ENCODE measurements around the gene KIF3C.
A peak's percentile ranks its signal among the peaks of the same experiment; 100 is the strongest.

KIF3C gene

DNA sequence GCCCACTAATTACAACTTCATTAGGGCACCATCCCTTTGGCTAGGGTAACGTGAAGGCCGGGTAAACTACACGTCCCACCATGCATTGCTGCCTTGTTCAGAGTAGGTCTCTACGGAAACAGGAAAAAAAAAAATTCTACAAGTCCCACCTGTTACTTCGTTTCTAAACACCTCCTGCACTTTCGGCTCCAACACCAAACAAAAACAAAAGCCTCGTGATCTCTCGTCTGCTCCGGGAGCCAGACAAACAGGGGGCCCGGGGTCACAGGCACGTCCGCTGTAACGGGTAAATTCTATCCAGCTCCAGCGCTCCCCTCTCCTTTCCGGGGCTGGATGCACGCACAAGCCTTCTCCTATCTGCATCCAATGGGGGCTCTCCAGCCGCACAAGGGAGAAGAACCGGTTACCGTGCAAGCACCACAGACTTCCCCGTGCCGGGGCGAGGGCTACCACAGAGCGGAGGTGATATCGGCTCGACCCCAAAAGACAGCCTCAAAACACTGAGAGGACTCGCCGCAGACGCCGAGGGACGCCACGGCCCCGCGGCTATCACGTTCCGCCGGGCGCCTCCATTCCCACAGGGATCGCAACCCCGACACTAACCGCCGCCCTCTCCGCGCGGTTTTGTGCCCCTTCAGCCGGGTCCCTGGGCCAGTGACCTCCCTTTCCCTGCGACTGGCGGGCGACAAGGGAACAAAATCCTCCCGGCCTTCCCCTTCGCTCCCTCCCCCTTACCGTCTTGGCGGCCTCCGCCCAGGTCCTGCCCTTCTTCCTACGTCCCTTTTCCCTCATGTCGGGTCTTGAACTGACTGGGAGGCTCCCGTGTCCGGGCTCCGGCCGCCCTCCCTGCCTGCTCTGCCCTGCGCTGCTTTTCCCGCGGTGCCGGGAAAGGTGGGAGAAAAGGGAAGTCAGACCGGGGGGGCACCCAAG, 104.6 kb downstream of the KIF3C start:
- peak; percentile 46 for DNase-seq (ENCODE audit: low read depth)

Data from stimulated activated CD4-positive, alpha-beta T cell treated with anti-CD3 and anti-CD28 coated beads, Interleukin-2, amount 100 ng/mL, for 4 hours (primary cell).